Middle frontal gyrus (tissue), 1 donor: Measurements from ENCODE around the gene NEGR1.

Experiments
- DNase-seq: peaks from one replicate; pipeline ENCODE4 v3.0.0-alpha.2; 2015; ENCODE audit warnings: low spot score; ENCODE audit errors: extremely low spot score

NEGR1 gene

DNA sequence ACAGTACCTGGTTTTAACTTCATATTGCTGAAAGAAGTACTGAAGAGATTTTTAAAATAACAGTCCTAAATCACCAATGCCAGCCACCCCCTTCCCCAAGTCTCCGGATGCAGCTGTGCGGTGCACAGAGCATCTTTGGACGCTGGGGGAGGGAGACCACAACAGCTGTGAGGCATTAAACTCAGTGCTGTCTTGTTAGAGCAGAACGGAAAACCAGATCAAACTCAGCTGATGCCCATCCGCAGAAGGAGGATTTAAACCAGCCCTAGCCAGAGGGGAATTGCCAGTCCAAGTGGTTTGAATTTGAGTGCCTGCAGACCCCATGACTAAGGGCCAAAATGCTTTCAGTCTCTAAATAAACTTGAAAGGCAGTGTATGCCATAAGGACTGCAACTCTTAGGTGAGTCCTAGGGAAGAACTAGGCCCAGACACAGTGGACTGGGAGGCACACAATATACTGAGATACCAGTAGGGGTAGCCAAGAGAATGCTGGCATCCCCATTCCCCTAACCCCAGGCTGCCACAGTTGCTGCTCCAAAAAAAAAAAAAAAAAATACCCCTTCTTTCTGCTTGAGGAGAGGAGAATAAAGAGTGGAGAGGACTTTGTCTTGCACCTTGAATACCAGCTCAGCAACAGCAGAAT lies 576.2 kb downstream of the NEGR1 start:
- no peak for DNase-seq

DNA sequence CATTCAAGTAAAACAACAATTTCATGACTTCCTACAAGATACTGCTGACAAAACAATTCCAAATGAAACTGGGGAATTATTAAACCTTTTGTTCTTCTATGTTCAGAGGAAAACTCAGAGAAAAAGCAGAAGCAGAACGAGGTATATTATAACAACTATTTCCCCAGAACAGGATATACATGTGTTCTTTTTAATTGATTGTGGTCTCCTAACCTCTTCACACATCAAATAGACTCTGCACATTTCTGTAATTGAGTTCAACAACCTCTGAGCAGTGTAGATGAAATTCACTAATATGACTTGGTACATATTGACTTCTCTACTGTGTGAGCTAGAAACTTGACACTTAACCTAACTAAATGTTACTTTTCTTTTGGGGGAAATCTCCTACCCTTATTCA lies 584.2 kb downstream of the NEGR1 start:
- DNase-seq = no peak

DNA sequence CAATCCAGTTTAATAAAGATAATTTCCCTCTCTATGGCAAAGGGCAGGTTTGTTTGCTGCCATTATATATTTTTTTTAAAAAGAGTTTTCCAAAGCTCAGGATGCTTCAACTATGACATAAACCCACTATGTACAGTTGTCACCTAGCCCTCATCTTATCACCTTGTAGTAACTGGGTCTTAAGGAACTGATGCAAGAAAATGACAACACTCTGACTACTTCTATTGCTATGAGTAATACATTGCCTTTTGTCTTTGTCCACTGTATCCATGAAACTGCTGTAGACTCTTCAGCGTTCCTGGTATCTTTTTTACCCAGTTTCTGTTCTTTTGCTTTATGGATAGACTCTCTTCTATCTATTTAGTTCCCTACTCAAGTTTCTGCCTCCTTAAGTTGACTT lies 586.5 kb downstream of the NEGR1 start:
- DNase-seq = no peak

DNA sequence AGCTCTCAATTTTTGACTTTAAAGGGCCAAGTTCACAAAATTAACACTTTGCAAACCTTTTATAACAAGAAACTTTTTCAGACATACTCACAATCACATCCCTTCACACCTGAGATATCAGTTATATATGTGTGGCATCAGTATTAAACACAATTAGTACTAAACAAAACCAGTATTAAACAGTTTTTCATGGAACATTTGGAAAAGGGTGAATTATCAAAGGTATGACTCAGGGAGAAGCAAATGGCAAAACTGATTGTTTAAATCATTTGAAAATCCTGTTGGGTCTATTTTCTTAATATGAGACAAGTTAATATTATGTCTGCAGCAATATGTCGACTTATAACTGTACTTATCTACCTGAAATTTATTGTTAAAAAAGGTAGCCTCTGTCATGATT lies 587.3 kb downstream of the NEGR1 start:
- no peak for DNase-seq

DNA sequence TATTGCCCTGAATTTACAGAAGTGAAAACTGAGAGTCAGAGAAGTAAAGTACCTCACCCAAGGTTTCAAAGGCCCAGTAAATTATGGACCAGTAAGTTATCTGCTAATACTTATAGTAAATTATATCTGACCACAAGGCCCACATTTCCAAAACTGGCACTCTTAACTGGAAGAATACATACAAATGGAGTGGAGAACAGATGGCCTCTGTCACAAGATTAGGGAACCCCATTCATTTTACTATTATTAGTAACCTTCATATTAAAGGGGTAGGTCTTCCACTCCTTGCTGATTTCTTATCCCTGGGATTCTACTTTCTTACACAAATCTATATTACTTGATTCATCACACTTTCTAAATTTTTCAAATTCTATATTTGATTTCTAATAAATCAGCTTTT lies 588.8 kb downstream of the NEGR1 start:
- no peak for DNase-seq

DNA sequence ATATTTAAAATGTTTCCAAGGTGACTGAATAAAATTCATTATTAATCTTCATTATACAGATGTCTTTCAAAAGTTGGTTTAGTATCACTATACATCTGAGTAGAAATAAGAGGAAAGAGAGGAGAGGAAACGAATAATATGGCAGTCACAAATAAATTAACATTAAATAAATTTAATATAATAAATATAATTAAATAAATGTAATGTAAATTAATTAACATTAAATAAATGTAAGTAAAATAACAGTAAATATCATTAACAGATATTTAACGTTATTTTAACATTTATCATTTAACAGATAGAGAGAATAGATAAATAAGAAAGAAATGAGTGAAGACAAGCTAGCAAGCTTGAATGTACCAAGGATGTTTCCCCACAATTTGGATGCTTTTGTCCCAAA lies 592.7 kb downstream of the NEGR1 start:
- no peak for DNase-seq

DNA sequence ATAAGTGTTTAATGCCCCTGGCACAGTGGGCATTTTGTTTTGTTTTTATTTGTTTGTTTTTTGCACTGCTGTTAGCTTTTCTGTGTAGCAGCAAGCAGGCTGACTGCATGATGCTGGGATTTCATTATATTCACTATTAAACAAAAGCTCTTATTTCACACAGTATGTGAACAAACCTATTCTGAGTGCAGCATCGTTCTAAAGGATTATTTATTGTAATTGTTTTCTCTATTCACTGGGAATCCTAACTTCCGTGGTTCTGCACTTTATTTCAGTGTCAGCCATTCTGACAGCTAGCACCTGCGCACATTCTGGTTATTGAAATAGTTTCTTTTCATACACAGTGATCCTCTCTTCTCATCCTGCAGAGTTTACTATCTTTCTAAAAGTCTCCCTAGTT lies 595.0 kb downstream of the NEGR1 start:
- no peak for DNase-seq

DNA sequence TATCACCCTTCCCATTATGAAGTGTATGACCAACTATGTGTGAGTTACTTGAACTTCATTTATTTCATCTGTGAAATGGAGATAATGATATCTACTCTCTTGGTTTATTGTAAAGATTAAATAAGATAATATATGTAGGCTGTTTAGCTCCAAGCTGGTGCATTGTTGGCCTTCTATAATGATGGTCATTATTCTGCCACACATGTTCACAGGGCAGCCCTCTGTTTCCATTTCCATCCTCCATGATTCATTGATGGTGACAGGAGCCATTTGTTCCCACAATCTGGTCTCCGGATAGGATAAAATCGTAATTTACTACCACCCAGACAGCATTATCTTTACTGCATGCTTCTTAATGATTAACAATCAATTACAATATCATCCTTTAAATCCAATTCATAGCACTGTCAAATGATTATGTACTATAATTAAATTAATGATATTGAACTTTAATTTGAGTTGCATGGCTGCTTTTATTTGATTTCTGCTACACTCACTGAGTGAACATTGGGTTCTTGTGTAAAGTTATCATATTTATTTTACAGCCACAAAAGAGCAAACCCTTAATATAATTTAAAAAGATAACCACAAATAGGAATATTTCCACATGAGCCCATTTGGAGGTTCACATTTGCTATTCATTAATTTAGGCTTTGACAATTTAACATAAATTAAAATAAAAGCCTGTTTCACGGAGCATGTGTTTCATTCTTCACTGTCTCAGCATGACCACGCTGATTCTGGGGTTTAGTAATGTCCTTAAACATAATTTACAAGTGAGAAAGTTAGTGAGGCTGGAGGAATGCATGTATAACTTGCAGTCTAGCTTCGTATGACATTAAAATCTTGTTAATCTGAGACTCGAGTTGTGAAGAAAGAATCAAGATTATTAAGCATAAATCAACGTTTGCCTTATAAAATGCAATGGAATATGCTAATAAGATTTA lies 605.1 kb downstream of the NEGR1 start:
- DNase-seq = no peak

DNA sequence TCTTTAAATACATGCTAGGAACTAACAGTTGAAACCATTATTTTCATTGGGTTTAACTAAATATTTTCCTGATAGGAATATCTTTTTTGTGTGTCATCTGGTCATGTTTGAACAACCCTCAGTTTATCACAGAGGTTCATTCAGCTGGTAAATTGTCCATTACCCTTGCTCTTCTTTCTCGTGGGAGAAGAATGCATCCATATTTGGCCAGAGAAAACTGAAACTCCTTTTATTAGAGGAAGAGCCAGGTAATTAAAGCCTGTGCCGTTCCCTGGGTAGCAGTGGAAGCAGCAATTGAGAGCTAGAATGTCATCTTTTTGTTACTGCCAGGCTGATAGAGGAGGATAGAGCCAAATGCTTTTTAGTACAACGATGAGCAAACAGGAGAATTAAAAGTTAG lies 614.3 kb downstream of the NEGR1 start:
- no peak for DNase-seq

DNA sequence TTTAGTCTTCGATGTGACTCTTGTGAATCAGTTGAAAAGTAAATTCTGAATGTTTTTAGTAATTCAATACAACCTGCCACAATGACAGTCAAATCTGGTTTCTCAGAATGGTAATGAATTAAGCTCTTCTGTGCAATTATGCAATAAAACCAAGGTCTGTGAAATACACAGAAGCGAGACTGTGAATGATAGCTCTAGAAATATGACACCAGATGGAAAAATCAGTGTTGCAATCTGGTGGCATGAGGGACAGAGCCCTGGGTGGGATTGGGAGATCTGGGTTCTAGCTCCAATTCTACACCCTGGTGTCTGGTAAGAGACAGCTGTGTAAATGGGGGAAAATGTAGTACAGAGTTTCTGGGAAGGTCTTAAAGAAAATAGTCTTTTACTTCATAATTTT lies 615.1 kb downstream of the NEGR1 start:
- no peak for DNase-seq

DNA sequence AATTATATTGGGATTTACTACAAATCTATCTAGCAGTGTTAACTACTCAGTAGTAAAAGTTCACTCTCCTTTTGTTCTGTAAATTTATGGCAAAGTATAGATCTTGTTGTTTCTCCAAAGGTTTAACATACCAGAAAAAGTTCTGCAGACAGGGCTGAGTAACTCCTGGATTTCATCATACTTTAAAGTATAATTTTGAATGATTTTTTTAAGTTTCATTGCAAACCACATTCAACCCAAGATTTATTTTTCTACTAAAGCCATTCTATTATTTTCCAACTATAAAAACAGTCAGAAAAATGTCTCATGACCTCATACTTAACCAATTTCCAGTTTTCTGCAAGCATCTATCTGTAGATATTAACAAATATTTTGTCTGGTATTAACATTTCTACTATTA lies 615.7 kb downstream of the NEGR1 start:
- DNase-seq = no peak

DNA sequence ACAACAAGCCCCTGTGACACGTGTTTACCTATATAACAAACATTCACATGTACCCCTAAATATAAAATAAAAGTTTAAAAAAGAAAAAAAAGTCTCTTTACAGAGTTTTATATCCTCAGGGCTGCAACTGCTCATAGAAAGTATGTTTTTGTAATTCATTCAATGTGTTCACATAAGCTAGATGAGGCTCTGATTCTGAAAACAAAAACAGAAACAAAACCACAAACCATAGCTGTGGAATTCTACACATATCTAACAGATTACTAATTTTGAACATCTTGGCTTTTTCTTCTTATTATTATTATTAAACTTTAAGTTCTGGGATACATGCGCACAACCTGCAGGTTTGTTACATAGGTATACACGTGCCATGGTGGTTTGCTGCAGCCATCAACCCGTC lies 621.9 kb downstream of the NEGR1 start:
- DNase-seq = no peak

DNA sequence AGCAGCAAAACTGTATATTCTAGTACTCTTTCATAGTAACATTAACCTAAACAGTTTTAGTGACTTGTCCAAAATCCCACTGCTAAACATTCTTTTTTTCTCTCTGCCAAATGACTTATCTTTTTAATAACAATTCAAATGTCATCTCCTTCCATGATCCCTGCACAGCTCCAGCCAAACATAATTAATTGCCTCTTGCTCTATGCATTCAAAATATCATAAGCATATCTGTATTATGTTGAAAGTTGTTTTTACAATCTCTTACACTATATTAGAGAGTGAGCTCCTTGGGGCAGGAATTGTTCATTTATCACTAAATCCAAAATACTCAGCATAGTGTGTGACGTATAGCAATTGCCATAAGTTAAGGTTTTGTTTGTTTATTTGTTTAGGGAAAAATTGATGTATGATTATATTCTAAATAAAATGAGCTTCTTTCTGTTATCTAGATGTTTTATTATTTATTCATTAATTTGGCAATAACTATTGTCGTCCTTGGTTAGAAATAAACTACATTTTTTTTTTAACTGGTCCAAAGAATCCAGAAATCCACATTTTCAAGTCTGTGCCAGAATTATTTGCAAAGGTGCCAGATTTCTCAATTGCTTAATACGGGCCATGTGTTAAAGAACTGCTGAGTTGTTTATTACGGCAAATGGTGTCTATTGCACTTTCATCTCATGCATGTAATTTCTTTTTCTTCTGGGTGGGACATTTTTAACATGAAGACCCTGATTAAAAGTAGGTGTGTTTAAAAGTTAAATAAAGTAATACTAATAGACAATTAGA lies 624.3 kb downstream of the NEGR1 start:
- no peak for DNase-seq

DNA sequence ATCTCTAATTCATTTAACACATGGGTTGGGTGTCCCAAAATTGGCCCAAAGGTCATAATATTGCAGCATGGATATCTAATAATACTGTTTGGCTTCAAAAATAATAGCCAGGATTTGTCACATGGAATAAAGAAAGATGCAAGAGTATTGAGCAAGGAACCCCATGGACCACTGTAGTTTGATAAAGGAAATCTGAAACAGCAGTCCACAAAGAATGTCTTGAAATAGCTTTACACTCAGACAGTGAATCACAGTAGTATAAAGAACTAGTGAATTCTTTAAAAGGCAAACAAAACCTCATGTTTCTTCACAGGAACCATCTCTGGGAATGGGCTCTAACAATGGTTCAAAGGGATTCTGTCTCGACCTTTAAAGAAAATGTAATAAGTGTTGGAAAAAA lies 625.4 kb downstream of the NEGR1 start:
- DNase-seq = no peak

DNA sequence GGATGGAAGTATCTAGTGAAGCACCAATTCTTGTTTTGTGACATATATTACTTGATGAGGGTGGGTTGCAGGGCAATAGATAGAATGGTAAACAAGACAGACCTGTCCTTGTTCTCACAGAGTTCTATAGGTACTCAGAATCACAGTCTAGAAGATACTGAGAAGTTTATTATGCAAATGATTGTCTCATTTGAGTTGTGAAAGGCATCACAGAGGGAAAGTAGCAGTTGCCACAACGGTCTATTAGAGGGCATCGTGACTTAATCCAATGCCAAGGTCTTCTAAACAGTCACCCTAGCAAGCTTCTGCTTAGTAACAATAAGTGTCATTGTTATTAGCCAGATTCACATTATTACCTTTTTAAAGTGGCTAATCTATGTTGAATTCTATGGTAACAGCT lies 626.7 kb downstream of the NEGR1 start:
- no peak for DNase-seq

DNA sequence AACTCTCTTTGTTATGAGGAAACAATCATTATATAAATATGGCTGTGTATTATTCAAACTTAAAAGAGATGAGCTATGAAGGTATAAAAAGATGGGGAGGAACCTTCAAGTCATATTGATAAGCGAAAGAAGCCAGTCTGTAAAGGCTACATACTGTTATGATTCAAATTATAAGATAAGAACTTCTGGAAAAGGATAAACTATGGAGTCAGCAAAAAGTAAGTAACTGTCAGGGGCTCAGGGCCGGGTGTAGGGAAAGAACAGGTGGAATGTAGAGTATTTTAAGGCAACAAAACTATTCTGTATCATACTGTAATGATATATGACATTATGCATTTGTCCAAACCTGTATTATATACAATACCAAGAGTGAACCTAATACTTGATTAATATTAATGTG lies 628.4 kb downstream of the NEGR1 start:
- DNase-seq = no peak

DNA sequence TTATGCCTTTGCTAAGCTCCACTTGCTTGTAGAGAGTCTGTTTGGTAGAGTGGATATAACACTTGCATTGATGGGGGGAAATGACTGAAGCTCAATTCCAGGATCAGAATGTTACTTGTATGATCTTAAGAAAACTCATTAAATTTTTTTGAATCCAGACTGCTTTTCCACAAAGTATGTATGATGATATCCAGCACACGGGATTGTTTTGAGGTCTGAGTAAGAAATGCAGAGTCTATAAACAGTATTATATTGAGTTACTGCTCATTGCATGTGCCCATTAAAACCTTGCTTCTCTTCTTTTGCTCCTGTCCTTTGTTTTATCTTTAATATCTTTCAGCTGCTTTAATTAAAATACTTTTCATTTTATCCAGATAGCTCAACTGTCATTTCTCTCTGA lies 631.1 kb downstream of the NEGR1 start:
- no peak for DNase-seq

DNA sequence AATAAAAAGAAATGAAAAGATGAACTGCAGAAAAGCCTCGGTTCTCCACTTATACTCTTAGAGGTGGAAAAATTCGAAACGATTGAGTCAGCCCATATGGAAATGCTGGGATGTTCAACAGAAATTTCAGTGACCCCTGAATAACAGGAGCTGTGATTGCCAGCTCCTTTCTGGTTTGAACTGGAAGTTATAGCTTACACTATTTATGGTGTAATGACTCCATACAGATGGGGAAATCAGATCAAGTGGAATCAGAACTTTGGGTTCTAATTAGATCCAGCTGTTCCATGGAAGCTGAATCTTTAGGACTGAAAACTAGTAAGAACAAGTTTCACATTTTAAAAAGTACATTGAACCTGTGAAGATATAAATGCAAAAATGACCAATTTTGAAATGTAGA lies 632.2 kb downstream of the NEGR1 start:
- DNase-seq = no peak

DNA sequence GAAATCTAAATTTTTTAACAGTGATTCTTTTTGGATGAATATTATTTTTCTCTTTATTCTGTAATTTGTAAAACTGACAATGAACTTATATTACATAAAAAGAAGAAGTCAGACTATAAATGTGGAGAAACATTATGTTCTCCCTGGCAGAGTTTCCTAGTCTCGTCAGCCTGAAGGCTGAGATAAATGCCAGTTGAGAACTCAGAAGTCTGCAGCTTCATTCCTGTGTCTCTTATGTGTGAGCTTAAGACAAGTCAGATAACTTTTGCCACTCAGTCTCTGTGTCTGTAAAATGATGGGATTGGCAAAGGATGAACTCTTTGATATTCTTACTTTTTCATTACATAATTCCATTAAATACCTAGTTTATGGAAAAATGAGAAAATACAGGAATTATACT lies 632.7 kb downstream of the NEGR1 start:
- no peak for DNase-seq

DNA sequence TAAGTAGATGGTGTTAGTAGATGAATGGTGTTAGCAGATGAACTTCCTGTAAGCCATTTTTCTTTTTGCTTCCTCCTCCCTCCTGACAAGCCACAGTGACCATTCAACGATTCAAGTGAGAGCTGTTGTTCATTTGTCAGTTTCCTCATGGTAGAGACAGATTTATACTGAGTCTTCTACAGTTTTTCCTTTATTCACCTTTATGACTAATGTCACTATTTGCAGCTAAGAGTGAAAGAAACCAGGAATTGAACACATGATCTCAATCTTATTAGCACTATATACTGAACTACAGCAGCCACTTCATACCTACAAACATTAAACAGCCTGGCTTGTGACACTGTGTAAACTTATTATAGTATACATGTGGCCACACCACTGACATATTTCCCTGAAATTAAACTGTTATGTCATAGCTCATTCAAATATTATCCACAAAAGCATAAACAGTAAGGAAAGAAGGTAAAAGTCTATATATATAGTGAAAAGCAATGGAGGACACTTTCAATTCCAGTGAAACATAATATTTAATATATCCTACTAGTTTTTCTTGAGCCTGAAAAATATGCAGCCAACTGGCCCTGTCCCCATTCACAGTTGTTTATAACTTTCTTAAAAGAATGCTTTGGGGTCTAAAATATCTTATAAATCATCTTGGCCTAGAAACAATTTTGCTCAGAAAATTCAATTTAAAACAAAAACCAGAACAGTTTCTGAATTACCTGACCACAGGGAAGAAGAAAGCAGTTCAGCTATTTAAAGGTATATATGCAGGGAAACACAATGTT lies 634.6 kb downstream of the NEGR1 start:
- DNase-seq = no peak

DNA sequence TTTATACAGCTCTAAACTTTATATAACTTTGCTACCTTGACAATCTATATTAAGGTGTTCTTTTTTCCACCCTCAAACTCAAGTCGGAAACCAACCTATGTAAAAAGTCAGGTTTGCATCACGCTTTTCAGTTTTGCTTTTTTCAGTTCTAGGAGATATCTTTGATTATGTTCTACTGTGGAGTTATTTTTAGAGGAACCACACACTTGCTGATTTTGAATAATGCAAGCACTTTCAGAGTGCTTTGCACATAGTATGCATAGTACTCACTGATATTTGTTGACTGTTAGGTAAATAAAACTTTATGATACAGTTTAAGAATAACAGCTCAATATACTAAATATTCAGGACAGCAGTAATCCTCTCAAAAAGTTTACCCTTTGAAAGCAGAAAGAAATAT lies 637.3 kb downstream of the NEGR1 start:
- DNase-seq = no peak
